ENCODE results near the gene MAP1B. TPM values are rescaled to one million over a fixed set of nuclear protein-coding genes. Genes with fewer than 3 reads are reported as not detected.

MAP1B gene
- polyA plus RNA-seq, 2 of the 4 experiments (the other 2 are of a cell fraction) = 40.2 to 73.0 TPM

DNA sequence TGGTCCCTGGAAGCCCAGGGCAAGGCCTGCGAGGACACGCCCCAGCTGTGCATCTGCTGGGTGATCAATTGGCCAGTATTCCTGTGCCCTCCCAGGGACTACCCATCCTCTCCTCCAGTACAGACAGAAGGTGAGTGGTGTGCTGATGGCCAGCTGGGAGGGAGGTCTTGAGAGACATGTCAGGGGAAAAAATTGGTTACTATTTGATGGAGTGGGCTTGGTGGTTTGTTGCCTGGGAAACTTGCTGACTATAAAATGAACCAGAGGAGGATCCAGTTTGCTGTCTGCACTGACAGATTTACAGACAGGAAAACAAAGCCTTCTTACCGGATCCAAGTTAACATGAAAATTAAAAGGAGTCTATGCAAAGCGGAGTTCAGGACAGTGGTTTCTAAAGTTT is 40.3 kb downstream of the MAP1B start:
- Histone ChIP-seq H3K4me1 (peaks cover 52% of the 10 kb centered on the region), H3K27ac (no peak overlapping the region), H3K9me3 (no peaks in the 10 kb centered on the region), H3K4me2 (no peak overlapping the region), H3K4me3 (no peak overlapping the region)
- 88% methylated on average over 4 of the region's 4 CpGs for WGBS (ENCODE audit: missing lambda C conversion rate)
- DNase-seq (ENCODE audit: low read depth in 1 of 2, low spot score in 1 of 2) (no peak), ATAC-seq (peak in 1 of 2 experiments; percentile 12; a peak in 1 of 6 replicates), FAIRE-seq (no peak)
- TF ChIP-seq EHMT2 (IDR thresholded peaks at IDR 0.05; ENCODE audit: low read depth) (no peak), CBX2 (IDR thresholded peaks at IDR 0.05; ENCODE audit: borderline replicate concordance, low read depth) (no peak)
- ChIA-PET CTCF (no interaction called here), POLR2A (no interaction called here)

DNA sequence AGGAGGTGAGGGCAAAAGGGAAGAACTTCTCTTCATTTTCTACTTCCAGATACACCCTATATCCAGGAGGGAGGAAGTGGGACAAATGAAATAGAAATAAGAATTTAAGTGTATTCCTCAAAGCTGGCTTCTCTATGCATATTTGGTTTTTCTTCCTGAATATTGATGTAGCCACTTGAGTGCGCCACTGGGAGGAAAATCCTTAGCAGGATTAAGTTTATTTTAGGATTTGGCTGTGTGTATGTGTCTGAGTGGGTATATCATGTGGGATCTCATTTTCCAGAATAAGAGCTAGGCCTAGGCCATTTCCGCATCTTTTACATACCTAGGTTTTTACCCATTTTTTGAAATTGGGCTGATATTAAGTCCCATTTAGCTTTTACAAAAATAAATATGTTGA is 42.5 kb downstream of the MAP1B start:
- H3K27ac ChIP-seq = no peak overlapping the region
- no peak for FAIRE-seq
- TF ChIP-seq, protein P1, sequence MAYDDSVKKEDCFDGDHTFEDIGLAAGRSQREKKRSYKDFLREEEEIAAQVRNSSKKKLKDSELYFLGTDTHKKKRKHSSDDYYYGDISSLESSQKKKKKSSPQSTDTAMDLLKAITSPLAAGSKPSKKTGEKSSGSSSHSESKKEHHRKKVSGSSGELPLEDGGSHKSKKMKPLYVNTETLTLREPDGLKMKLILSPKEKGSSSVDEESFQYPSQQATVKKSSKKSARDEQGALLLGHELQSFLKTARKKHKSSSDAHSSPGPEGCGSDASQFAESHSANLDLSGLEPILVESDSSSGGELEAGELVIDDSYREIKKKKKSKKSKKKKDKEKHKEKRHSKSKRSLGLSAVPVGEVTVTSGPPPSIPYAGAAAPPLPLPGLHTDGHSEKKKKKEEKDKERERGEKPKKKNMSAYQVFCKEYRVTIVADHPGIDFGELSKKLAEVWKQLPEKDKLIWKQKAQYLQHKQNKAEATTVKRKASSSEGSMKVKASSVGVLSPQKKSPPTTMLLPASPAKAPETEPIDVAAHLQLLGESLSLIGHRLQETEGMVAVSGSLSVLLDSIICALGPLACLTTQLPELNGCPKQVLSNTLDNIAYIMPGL (CRISPR knock-in tag; IDR thresholded peaks at IDR 0.05; ENCODE audit: borderline replicate concordance) = no peak
- TF ChIP-seq, protein P2, sequence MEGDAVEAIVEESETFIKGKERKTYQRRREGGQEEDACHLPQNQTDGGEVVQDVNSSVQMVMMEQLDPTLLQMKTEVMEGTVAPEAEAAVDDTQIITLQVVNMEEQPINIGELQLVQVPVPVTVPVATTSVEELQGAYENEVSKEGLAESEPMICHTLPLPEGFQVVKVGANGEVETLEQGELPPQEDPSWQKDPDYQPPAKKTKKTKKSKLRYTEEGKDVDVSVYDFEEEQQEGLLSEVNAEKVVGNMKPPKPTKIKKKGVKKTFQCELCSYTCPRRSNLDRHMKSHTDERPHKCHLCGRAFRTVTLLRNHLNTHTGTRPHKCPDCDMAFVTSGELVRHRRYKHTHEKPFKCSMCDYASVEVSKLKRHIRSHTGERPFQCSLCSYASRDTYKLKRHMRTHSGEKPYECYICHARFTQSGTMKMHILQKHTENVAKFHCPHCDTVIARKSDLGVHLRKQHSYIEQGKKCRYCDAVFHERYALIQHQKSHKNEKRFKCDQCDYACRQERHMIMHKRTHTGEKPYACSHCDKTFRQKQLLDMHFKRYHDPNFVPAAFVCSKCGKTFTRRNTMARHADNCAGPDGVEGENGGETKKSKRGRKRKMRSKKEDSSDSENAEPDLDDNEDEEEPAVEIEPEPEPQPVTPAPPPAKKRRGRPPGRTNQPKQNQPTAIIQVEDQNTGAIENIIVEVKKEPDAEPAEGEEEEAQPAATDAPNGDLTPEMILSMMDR (IDR thresholded peaks at IDR 0.05) = peak; percentile 16; the same call in 1 of the 3 replicates
- H3K4me2 ChIP-seq = no peak overlapping the region
- no peak overlapping the region for H3K4me3 ChIP-seq
- WGBS (ENCODE audit: missing lambda C conversion rate) = 97% methylated on average over 2 of the region's 2 CpGs
- peaks cover 62% of the 10 kb centered on the region for H3K4me1 ChIP-seq
- no peaks in the 10 kb centered on the region for H3K9me3 ChIP-seq
- ChIA-PET CTCF (interaction anchor here (0.6 to 1.6 kb wide), 4 partner anchors 34 to 367 kb away, joined by 3 read pairs; no protein-coding TSS in a partner anchor), POLR2A (no interaction called here)
- DNase-seq (ENCODE audit: low read depth in 1 of 2, low spot score in 1 of 2) = no peak
- no peak for ATAC-seq

DNA sequence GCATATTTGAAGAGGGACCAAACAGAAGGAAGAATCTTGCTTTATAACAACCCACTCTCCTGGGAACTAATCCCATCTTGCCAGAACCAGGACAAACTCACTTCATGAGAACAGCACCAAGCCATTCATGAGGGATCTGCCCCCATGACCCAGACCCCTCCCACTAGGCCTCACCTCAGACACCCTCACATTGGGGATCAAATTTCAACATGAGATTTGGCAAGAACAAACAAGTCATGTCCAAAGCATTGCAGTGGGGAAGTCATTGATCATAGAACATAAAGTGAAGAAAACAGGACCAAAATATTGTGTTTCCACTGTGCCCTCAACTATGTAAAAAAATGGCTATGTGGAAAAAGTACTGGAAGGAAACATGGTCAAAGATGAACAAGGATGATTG is 43.9 kb downstream of the MAP1B start:
- Histone ChIP-seq H3K27ac (peak overlapping the region in 1 of 2 experiments; percentile 20; a peak in 2 of 6 replicates), H3K4me2 (peak overlapping the region; percentile 23; the same call in 2 of the 3 replicates), H3K9me3 (no peaks in the 10 kb centered on the region), H3K4me3 (no peak overlapping the region), H3K4me1 (peaks cover 59% of the 10 kb centered on the region)
- POLR2A ChIA-PET = no interaction called here
- no peak for FAIRE-seq
- TF ChIP-seq, protein P3, sequence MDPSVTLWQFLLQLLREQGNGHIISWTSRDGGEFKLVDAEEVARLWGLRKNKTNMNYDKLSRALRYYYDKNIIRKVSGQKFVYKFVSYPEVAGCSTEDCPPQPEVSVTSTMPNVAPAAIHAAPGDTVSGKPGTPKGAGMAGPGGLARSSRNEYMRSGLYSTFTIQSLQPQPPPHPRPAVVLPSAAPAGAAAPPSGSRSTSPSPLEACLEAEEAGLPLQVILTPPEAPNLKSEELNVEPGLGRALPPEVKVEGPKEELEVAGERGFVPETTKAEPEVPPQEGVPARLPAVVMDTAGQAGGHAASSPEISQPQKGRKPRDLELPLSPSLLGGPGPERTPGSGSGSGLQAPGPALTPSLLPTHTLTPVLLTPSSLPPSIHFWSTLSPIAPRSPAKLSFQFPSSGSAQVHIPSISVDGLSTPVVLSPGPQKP (IDR thresholded peaks at IDR 0.05; ENCODE audit: low read depth, low read length) = no peak
- no peak for TF ChIP-seq MAZ (IDR thresholded peaks at IDR 0.05; ENCODE audit: borderline replicate concordance, low read depth, low read length)
- TF ChIP-seq ZFP36 (IDR thresholded peaks at IDR 0.05; ENCODE audit: borderline replicate concordance, partially characterized antibody) = no peak
- TF ChIP-seq, protein P4, sequence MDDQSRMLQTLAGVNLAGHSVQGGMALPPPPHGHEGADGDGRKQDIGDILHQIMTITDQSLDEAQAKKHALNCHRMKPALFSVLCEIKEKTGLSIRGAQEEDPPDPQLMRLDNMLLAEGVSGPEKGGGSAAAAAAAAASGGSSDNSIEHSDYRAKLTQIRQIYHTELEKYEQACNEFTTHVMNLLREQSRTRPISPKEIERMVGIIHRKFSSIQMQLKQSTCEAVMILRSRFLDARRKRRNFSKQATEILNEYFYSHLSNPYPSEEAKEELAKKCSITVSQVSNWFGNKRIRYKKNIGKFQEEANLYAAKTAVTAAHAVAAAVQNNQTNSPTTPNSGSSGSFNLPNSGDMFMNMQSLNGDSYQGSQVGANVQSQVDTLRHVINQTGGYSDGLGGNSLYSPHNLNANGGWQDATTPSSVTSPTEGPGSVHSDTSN (IDR thresholded peaks at IDR 0.05) = no peak
- TF ChIP-seq, protein P5, sequence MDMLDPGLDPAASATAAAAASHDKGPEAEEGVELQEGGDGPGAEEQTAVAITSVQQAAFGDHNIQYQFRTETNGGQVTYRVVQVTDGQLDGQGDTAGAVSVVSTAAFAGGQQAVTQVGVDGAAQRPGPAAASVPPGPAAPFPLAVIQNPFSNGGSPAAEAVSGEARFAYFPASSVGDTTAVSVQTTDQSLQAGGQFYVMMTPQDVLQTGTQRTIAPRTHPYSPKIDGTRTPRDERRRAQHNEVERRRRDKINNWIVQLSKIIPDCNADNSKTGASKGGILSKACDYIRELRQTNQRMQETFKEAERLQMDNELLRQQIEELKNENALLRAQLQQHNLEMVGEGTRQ (IDR thresholded peaks at IDR 0.05) = no peak
- no peak for TF ChIP-seq FOSB (CRISPR knock-in tag; IDR thresholded peaks at IDR 0.05)
- DNase-seq (ENCODE audit: low read depth in 1 of 2, low spot score in 1 of 2) = no peak
- CTCF ChIA-PET = interaction anchor here (1.3 kb wide), 1 partner anchor 157 kb away, joined by 4 read pairs; no protein-coding TSS in a partner anchor
- ATAC-seq = peak in 1 of 2 experiments; percentile 12; a peak in 1 of 6 replicates

DNA sequence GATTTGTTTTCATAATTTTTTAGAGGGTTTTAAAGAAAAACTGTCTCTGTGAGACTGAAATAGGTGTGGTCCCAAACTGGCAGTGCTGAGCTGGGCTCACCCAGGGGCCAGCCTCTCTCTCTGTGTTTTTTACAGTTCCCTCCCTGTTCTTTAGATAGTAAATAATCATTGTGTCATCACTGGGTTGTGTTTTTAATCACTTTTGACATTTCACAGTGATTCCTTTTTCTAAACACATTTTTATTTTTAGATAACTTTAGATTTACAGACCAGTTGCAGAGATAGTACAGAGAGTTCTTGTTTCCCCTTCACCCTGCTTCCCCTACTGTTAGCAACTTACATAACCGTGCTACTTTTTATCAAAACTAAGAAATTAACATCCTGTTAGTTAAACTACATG is 44.4 kb downstream of the MAP1B start:
- DNase-seq (ENCODE audit: low read depth in 1 of 2, low spot score in 1 of 2) = no peak
- ATAC-seq = no peak
- Histone ChIP-seq H3K9me3 (no peaks in the 10 kb centered on the region), H3K27ac (peak overlapping the region in 1 of 2 experiments; percentile 20; a peak in 3 of 6 replicates), H3K4me2 (peak overlapping the region; percentile 23; the same call in 2 of the 3 replicates), H3K4me1 (peaks cover 62% of the 10 kb centered on the region), H3K4me3 (no peak overlapping the region)
- FAIRE-seq = no peak
- ChIA-PET CTCF (interaction anchor here (1.1 to 1.3 kb wide), 2 partner anchors 18 to 157 kb away, joined by 3 to 4 read pairs; no protein-coding TSS in a partner anchor), POLR2A (no interaction called here)
- 72% methylated on average over 1 of the region's 1 CpG for WGBS (ENCODE audit: missing lambda C conversion rate)
- TF ChIP-seq BHLHE40 (IDR thresholded peaks at IDR 0.05; ENCODE audit: low read depth, low read length) = no peak
- no peak for TF ChIP-seq SMC3 (IDR thresholded peaks at IDR 0.05)
- no peak for TF ChIP-seq RAD21 (conservative IDR thresholded peaks at IDR 0.05 in 1 of 2, IDR thresholded peaks at IDR 0.05 in 1 of 2)
- TF ChIP-seq, protein P6, sequence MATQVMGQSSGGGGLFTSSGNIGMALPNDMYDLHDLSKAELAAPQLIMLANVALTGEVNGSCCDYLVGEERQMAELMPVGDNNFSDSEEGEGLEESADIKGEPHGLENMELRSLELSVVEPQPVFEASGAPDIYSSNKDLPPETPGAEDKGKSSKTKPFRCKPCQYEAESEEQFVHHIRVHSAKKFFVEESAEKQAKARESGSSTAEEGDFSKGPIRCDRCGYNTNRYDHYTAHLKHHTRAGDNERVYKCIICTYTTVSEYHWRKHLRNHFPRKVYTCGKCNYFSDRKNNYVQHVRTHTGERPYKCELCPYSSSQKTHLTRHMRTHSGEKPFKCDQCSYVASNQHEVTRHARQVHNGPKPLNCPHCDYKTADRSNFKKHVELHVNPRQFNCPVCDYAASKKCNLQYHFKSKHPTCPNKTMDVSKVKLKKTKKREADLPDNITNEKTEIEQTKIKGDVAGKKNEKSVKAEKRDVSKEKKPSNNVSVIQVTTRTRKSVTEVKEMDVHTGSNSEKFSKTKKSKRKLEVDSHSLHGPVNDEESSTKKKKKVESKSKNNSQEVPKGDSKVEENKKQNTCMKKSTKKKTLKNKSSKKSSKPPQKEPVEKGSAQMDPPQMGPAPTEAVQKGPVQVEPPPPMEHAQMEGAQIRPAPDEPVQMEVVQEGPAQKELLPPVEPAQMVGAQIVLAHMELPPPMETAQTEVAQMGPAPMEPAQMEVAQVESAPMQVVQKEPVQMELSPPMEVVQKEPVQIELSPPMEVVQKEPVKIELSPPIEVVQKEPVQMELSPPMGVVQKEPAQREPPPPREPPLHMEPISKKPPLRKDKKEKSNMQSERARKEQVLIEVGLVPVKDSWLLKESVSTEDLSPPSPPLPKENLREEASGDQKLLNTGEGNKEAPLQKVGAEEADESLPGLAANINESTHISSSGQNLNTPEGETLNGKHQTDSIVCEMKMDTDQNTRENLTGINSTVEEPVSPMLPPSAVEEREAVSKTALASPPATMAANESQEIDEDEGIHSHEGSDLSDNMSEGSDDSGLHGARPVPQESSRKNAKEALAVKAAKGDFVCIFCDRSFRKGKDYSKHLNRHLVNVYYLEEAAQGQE (IDR thresholded peaks at IDR 0.05) = no peak
- TF ChIP-seq ZFP36 (IDR thresholded peaks at IDR 0.05; ENCODE audit: borderline replicate concordance, partially characterized antibody) = no peak
- no peak for TF ChIP-seq TFCP2L1 (CRISPR knock-in tag; IDR thresholded peaks at IDR 0.05)
- TF ChIP-seq, protein P7, sequence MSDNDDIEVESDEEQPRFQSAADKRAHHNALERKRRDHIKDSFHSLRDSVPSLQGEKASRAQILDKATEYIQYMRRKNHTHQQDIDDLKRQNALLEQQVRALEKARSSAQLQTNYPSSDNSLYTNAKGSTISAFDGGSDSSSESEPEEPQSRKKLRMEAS (IDR thresholded peaks at IDR 0.05) = no peak
- TF ChIP-seq FOSL2 (IDR thresholded peaks at IDR 0.05) = no peak
- no peak for TF ChIP-seq FOSL2 (CRISPR knock-in tag; IDR thresholded peaks at IDR 0.05)
